Forelimb muscle (tissue), 1 donor: ENCODE results near the gene DUSP1. TPM values are rescaled to one million over a fixed set of nuclear protein-coding genes. Genes with fewer than 3 reads are reported as not detected.
A peak's percentile ranks its signal among the peaks of the same experiment; 100 is the strongest.
"Not testable (repeated sequence)": the region's sequence is repeated elsewhere in the genome, so short reads cannot be mapped to it uniquely, and the experiment has no call there.

Experiments used
- DNase-seq: peaks from one replicate; pipeline ENCODE4 v3.0.0-alpha.2; 2013; ENCODE audit warnings: low read depth
- polyA plus RNA-seq: library from polyadenylated mRNA; unstranded; fragments of 120-200 nt; gene quantifications from one replicate; pipeline ENCODE4 v1.2.1, GENCODE V29; 2013; ENCODE audit not compliant: insufficient read length

DUSP1 gene
- polyA plus RNA-seq, result 71.1 TPM

- DNase-seq, result peak; percentile 88
Measured at GRCh38 chr5:172770675-172771438, at the start of gene DUSP1. Gene DUSP1 (minus strand): TSS chr5:172771195. CDS start chr5:172770952, 243 bp downstream.

- DNase-seq, result no peak
Measured at GRCh38 chr5:172820046-172820767, 49.2 kb upstream of the DUSP1 start.

GRCh38 chr5:172819569-172819968, 48.6 kb upstream of the DUSP1 start:
- DNase-seq, result no peak

- no peak for DNase-seq
Measured at GRCh38 chr5:172818081-172818480, 47.1 kb upstream of the DUSP1 start.

GRCh38 chr5:172817664-172818063, 46.7 kb upstream of the DUSP1 start:
- DNase-seq, result no peak

- no peak for DNase-seq
Measured at GRCh38 chr5:172816925-172817562, 46.0 kb upstream of the DUSP1 start.

GRCh38 chr5:172815631-172816030, 44.6 kb upstream of the DUSP1 start:
- no peak for DNase-seq

GRCh38 chr5:172810996-172811395, 40.0 kb upstream of the DUSP1 start:
- DNase-seq, result not testable (repeated sequence)

GRCh38 chr5:172809774-172810173, 38.8 kb upstream of the DUSP1 start:
- DNase-seq, result no peak

- no peak for DNase-seq
Measured at GRCh38 chr5:172807766-172808311, 36.8 kb upstream of the DUSP1 start.

GRCh38 chr5:172806897-172807672, 36.1 kb upstream of the DUSP1 start:
- no peak for DNase-seq

GRCh38 chr5:172805736-172806255, 34.8 kb upstream of the DUSP1 start:
- no peak for DNase-seq

GRCh38 chr5:172805018-172805683, 34.2 kb upstream of the DUSP1 start:
- DNase-seq, result no peak

- no peak for DNase-seq
Measured at GRCh38 chr5:172802567-172803176, 31.7 kb upstream of the DUSP1 start.

- DNase-seq, result no peak
Measured at GRCh38 chr5:172802112-172802511, 31.1 kb upstream of the DUSP1 start.

GRCh38 chr5:172801179-172801671, 30.2 kb upstream of the DUSP1 start:
- no peak for DNase-seq

- no peak for DNase-seq
Measured at GRCh38 chr5:172800088-172800551, 29.1 kb upstream of the DUSP1 start.

- DNase-seq, result no peak
Measured at GRCh38 chr5:172799416-172799815, 28.4 kb upstream of the DUSP1 start.

GRCh38 chr5:172798422-172799215, 27.6 kb upstream of the DUSP1 start:
- DNase-seq, result no peak
